Neural progenitor cell (in vitro differentiated cells): ENCODE measurements around the gene KAZALD1. TPM values are rescaled to one million over a fixed set of nuclear protein-coding genes. Genes with fewer than 3 reads are reported as not detected.

Experiments
- DNase-seq: peaks from one replicate; pipeline ENCODE4 v3.0.0-alpha.2; 2016; ENCODE audit warnings: low spot score
- H2AFZ ChIP-seq: fragments of 200-600 bp; sonication (generic); replicated peaks from 2 replicates; pipeline ENCODE4 v1.6.1; 2016; ENCODE audit warnings: antibody characterized with exemption
- H3F3A ChIP-seq: fragments of 200-600 bp; sonication (generic); 2 replicates; pipeline ENCODE4 v1.6.1; 2016; ENCODE audit warnings: antibody characterized with exemption, low read depth
- H3K27ac ChIP-seq: fragments of 200-600 bp; sonication (generic); 2 replicates; pipeline ENCODE4 v1.5.1; 2016; ENCODE audit warnings: mild to moderate bottlenecking
- H3K27me3 ChIP-seq: fragments of 200-600 bp; sonication (generic); 2 replicates; pipeline ENCODE4 v1.6.1; 2016; ENCODE audit warnings: mild to moderate bottlenecking, moderate library complexity
- H3K36me3 ChIP-seq: fragments of 200-600 bp; sonication (generic); 2 replicates; pipeline ENCODE4 v1.5.1; 2016
- H3K4me1 ChIP-seq: fragments of 200-600 bp; sonication (generic); 2 replicates; pipeline ENCODE4 v1.6.1; 2016; ENCODE audit warnings: mixed run types
- H3K4me2 ChIP-seq: fragments of 200-600 bp; sonication (generic); 2 replicates; pipeline ENCODE4 v1.6.1; 2016
- H3K4me3 ChIP-seq: fragments of 200-600 bp; sonication (generic); 2 replicates; pipeline ENCODE4 v1.5.1; 2016
- H3K79me2 ChIP-seq: fragments of 200-600 bp; sonication (generic); 2 replicates; pipeline ENCODE4 v1.6.1; 2016; ENCODE audit warnings: low read depth
- H3K9ac ChIP-seq: fragments of 200-600 bp; sonication (generic); 2 replicates; pipeline ENCODE4 v1.6.1; 2016
- H3K9me3 ChIP-seq: fragments of 200-600 bp; sonication (generic); 2 replicates; pipeline ENCODE4 v1.5.1; 2016; ENCODE audit warnings: low read depth
- H4K20me1 ChIP-seq: fragments of 200-600 bp; sonication (generic); 2 replicates; pipeline ENCODE4 v1.6.1; 2016; ENCODE audit warnings: low read depth
- H3K27ac Mint-ChIP-seq: 3 replicates; pipeline ENCODE4 v1.8.0; 2021; ENCODE audit warnings: mixed read lengths
- H3K27me3 Mint-ChIP-seq: 2 replicates; pipeline ENCODE4 v1.8.0; 2022; ENCODE audit warnings: low read depth, mild to moderate bottlenecking, inconsistent platforms, moderate library complexity, mixed read lengths; ENCODE audit not compliant: insufficient read depth
- H3K36me3 Mint-ChIP-seq: 3 replicates; pipeline ENCODE4 v1.8.0; 2021; ENCODE audit warnings: mixed read lengths
- H3K4me1 Mint-ChIP-seq: 3 replicates; pipeline ENCODE4 v1.8.0; 2021; ENCODE audit warnings: mixed read lengths
- H3K4me3 Mint-ChIP-seq: 3 replicates; pipeline ENCODE4 v1.8.0; 2021; ENCODE audit warnings: mild to moderate bottlenecking, moderate library complexity, mixed read lengths
- H3K9me3 Mint-ChIP-seq: 3 replicates; pipeline ENCODE4 v1.8.0; 2020; ENCODE audit warnings: mixed read lengths
- EZH2 ChIP-seq: fragments of 200-600 bp; sonication (generic); IDR thresholded peaks from 2 replicates; pipeline ENCODE4 v1.6.1; 2017; ENCODE audit warnings: antibody characterized with exemption, mild to moderate bottlenecking, moderate library complexity
- EZH2phosphoT487 ChIP-seq: fragments of 200-600 bp; sonication (generic); IDR thresholded peaks from 2 replicates; pipeline ENCODE4 v1.6.1; 2017; ENCODE audit warnings: antibody characterized with exemption
- total RNA-seq: library from RNA; depleted of rRNA; stranded (reverse); fragments of >200 nt; gene quantifications from 2 replicates; pipeline ENCODE4 v1.2.3, GENCODE V29; 2015; ENCODE audit warnings: low replicate concordance
- TF ChIP-seq, protein P1 (sequence below): fragments of 200-600 bp; sonication (generic); IDR thresholded peaks from 2 replicates; pipeline ENCODE4 v1.5.1; 2017; ENCODE audit warnings: antibody characterized with exemption, mild to moderate bottlenecking

Gene KAZALD1
- total RNA-seq, 1 donor from 2014 or later = 0.77 TPM

DNA sequence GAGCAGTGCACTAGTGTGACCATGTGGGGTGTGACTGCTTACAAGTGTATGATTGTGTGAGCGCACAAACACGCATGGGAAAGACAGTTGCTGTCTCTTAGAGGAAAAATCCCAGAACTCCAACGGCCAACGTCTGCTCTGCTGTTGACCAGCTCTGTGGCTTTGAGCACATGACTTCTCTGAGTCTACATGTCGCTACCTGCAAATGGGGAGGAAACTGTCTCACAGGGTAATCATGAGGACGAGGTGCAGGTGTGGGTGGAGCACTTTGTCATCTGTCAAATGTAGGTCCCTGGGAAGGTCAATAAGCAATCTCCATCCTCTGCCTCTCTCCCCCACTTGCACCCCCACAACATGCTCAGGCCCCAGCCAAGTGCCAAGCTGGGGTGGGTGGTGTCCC, 38.1 kb downstream of the KAZALD1 start:
- Histone ChIP-seq H3K27me3 (peaks cover 89% of the 10 kb centered on the region), H4K20me1 (no peaks in the 10 kb centered on the region), H2AFZ (no peak overlapping the region), H3K4me2 (no peak overlapping the region), H3K4me3 (no peak overlapping the region), H3K4me1 (no peaks in the 10 kb centered on the region), H3K36me3 (no peaks in the 10 kb centered on the region), H3K9me3 (no peaks in the 10 kb centered on the region), H3K9ac (no peak overlapping the region), H3K79me2 (no peaks in the 10 kb centered on the region), H3F3A (no peaks in the 10 kb centered on the region), H3K27ac (no peak overlapping the region)
- no peak overlapping the region for H3K4me3 Mint-ChIP-seq
- H3K27ac Mint-ChIP-seq = no peak overlapping the region
- DNase-seq = no peak
- H3K9me3 Mint-ChIP-seq = peaks cover 6% of the 10 kb centered on the region
- TF ChIP-seq, protein P1, sequence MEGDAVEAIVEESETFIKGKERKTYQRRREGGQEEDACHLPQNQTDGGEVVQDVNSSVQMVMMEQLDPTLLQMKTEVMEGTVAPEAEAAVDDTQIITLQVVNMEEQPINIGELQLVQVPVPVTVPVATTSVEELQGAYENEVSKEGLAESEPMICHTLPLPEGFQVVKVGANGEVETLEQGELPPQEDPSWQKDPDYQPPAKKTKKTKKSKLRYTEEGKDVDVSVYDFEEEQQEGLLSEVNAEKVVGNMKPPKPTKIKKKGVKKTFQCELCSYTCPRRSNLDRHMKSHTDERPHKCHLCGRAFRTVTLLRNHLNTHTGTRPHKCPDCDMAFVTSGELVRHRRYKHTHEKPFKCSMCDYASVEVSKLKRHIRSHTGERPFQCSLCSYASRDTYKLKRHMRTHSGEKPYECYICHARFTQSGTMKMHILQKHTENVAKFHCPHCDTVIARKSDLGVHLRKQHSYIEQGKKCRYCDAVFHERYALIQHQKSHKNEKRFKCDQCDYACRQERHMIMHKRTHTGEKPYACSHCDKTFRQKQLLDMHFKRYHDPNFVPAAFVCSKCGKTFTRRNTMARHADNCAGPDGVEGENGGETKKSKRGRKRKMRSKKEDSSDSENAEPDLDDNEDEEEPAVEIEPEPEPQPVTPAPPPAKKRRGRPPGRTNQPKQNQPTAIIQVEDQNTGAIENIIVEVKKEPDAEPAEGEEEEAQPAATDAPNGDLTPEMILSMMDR = no peak
- TF ChIP-seq EZH2 = no peak
- TF ChIP-seq EZH2phosphoT487 = no peak
- peaks cover 3% of the 10 kb centered on the region for H3K4me1 Mint-ChIP-seq
- no peaks in the 10 kb centered on the region for H3K36me3 Mint-ChIP-seq
- H3K27me3 Mint-ChIP-seq = peaks cover 27% of the 10 kb centered on the region

DNA sequence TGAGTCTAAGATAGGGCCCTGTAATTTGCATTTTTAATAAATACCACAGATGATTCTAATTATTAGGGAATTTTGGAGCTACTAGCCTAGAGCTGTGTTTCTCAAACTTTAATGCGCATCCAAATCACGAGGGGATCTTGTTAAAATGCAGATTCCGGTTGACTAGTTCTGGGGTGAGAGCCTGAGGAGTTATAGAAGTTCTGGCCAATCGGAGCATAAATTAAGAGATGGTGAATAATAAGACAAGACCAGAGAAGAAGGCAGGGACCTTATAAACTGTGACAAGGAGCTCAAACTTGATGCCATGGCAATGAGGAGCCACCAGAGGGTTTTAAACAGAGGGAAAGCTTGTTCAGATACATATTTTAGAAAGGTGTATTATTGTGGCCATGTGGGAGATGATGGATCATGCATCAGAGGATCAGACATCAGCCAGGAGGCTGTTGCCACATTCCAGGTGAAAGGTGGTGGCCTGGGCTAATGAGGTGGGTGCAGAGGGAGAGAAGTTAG, 39.6 kb downstream of the KAZALD1 start:
- H3K9me3 ChIP-seq = no peaks in the 10 kb centered on the region
- H3K9me3 Mint-ChIP-seq = peaks cover 6% of the 10 kb centered on the region
- H3K4me2 ChIP-seq = no peak overlapping the region
- no peaks in the 10 kb centered on the region for H3K4me1 Mint-ChIP-seq
- H3K4me3 Mint-ChIP-seq = no peak overlapping the region
- H2AFZ ChIP-seq = no peak overlapping the region
- no peaks in the 10 kb centered on the region for H3F3A ChIP-seq
- H3K36me3 ChIP-seq = no peaks in the 10 kb centered on the region
- H3K27me3 Mint-ChIP-seq = peaks cover 30% of the 10 kb centered on the region
- no peaks in the 10 kb centered on the region for H3K4me1 ChIP-seq
- H4K20me1 ChIP-seq = no peaks in the 10 kb centered on the region
- peaks cover 96% of the 10 kb centered on the region for H3K27me3 ChIP-seq
- no peak overlapping the region for H3K9ac ChIP-seq
- H3K27ac ChIP-seq = no peak overlapping the region
- no peaks in the 10 kb centered on the region for H3K36me3 Mint-ChIP-seq
- no peak overlapping the region for H3K4me3 ChIP-seq
- no peaks in the 10 kb centered on the region for H3K79me2 ChIP-seq
- no peak overlapping the region for H3K27ac Mint-ChIP-seq
- TF ChIP-seq, protein P1 = no peak
- TF ChIP-seq EZH2phosphoT487 (no peak), EZH2 (no peak)
- DNase-seq = no peak

DNA sequence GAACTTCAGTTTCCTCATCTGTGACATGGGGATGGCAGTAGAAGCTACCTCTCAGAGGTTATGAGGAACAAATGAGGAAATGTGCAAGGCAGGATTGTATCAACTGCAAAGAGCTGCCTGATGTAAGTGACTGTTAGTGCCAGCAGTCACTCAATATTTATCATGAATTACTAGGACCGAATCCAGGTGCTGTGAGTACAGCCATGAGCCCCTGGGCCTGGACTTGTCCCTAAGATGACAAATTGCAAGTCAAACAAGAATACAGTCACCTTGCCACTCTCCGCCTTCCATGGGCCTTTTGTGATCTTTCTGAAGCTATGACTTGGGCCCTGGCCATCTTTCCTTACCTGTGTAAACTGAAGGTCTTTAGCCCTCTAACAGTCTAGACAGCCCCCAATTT, 41.6 kb downstream of the KAZALD1 start:
- Mint-ChIP-seq H3K36me3 (no peaks in the 10 kb centered on the region), H3K9me3 (peaks cover 6% of the 10 kb centered on the region), H3K27me3 (peaks cover 27% of the 10 kb centered on the region), H3K27ac (no peak overlapping the region), H3K4me3 (no peak overlapping the region), H3K4me1 (no peaks in the 10 kb centered on the region)
- Histone ChIP-seq H3K4me3 (no peak overlapping the region), H3F3A (no peaks in the 10 kb centered on the region), H2AFZ (no peak overlapping the region), H3K4me1 (no peaks in the 10 kb centered on the region), H3K9me3 (no peaks in the 10 kb centered on the region), H3K27me3 (peaks cover 93% of the 10 kb centered on the region), H3K27ac (no peak overlapping the region), H3K79me2 (no peaks in the 10 kb centered on the region), H3K4me2 (no peak overlapping the region), H3K9ac (no peak overlapping the region), H3K36me3 (no peaks in the 10 kb centered on the region), H4K20me1 (no peaks in the 10 kb centered on the region)
- DNase-seq = no peak
- TF ChIP-seq EZH2 (no peak), EZH2phosphoT487 (no peak)
- TF ChIP-seq, protein P1 = no peak
